Osteocyte (in vitro differentiated cells): ENCODE results near the gene MSH3. TPM values are rescaled to one million over a fixed set of nuclear protein-coding genes. Genes with fewer than 3 reads are reported as not detected.

Source experiments
- DNase-seq: peaks from one replicate; pipeline ENCODE4 v3.0.0; 2021; ENCODE audit warnings: mixed read lengths; ENCODE audit not compliant: unreplicated experiment; ENCODE audit errors: extremely low spot score
- H3K27ac Mint-ChIP-seq: one replicate; pipeline ENCODE4 v1.8.0; 2021; ENCODE audit warnings: mild to moderate bottlenecking, mixed read lengths; ENCODE audit not compliant: unreplicated experiment
- H3K27me3 Mint-ChIP-seq: one replicate; pipeline ENCODE4 v1.8.0; 2021; ENCODE audit warnings: mixed read lengths; ENCODE audit not compliant: unreplicated experiment
- H3K36me3 Mint-ChIP-seq: one replicate; pipeline ENCODE4 v1.8.0; 2021; ENCODE audit warnings: mixed read lengths; ENCODE audit not compliant: unreplicated experiment
- H3K4me1 Mint-ChIP-seq: one replicate; pipeline ENCODE4 v1.8.0; 2021; ENCODE audit warnings: mixed read lengths; ENCODE audit not compliant: unreplicated experiment
- H3K4me3 Mint-ChIP-seq: one replicate; pipeline ENCODE4 v1.8.0; 2021; ENCODE audit warnings: mild to moderate bottlenecking, moderate library complexity, mixed read lengths; ENCODE audit not compliant: unreplicated experiment
- H3K9me3 Mint-ChIP-seq: one replicate; pipeline ENCODE4 v1.8.0; 2021; ENCODE audit warnings: mixed read lengths; ENCODE audit not compliant: unreplicated experiment
- total RNA-seq: library from RNA; stranded (reverse); gene quantifications from 2 replicates; pipeline ENCODE4 v1.2.1, GENCODE V29; 2021
- TF ChIP-seq, protein P1 (sequence below): fragments of 200-600 bp; sonication (generic); IDR thresholded peaks from 2 replicates; pipeline ENCODE4 v1.5.0; 2021; ENCODE audit warnings: antibody characterized with exemption, mild to moderate bottlenecking, moderate library complexity

MSH3 gene
- total RNA-seq, 1 donor from 2014 or later: 14.8 TPM

DNA sequence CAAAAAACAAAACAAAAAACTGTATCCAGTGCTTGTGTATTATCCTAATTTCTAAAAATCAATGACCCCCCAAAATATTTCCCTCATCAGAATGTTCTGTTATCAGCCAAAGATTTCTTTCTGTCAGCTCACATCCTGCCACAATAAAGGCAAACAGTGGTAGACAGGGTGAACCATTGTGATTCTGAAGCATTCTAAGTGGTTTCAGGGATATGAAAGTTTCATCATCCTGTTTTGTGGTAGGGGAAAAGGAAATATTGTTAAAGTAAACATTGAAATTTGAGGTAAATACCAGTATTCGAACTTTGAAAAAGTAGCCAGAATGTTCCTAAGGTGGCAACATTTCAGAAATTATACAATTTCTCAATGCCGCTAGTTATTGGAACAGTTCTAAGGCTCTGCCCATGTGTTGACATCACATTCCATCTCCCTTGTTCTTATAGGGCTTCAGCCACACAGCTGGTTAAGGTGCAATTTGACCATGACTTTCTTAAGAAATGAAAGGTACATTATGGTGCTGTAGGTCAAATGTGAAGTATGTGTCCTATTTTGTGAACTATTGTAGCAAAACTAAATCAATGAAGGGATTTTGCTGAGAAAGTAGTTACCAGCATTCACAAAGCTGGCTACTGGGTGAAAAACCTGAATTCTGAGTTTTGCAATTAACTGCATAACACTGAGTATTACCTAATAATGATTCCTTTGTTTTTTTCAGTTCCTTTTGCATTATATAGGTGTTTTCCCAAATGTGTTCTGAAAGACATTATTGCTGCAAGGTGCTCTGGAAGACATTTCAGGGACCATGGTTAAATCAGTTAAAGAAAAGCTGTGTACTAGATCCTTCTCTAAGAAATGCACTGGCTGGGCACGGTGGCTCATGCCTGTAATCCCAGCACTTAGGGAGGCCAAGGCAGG, 198.1 kb downstream of the MSH3 start:
- H3K4me1 Mint-ChIP-seq: no peaks in the 10 kb centered on the region
- H3K27me3 Mint-ChIP-seq: no peaks in the 10 kb centered on the region
- no peak overlapping the region for H3K4me3 Mint-ChIP-seq
- no peak overlapping the region for H3K27ac Mint-ChIP-seq
- DNase-seq: no peak
- TF ChIP-seq, protein P1, sequence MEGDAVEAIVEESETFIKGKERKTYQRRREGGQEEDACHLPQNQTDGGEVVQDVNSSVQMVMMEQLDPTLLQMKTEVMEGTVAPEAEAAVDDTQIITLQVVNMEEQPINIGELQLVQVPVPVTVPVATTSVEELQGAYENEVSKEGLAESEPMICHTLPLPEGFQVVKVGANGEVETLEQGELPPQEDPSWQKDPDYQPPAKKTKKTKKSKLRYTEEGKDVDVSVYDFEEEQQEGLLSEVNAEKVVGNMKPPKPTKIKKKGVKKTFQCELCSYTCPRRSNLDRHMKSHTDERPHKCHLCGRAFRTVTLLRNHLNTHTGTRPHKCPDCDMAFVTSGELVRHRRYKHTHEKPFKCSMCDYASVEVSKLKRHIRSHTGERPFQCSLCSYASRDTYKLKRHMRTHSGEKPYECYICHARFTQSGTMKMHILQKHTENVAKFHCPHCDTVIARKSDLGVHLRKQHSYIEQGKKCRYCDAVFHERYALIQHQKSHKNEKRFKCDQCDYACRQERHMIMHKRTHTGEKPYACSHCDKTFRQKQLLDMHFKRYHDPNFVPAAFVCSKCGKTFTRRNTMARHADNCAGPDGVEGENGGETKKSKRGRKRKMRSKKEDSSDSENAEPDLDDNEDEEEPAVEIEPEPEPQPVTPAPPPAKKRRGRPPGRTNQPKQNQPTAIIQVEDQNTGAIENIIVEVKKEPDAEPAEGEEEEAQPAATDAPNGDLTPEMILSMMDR: no peak
- peaks cover 42% of the 10 kb centered on the region for H3K36me3 Mint-ChIP-seq
- peaks cover 18% of the 10 kb centered on the region for H3K9me3 Mint-ChIP-seq

DNA sequence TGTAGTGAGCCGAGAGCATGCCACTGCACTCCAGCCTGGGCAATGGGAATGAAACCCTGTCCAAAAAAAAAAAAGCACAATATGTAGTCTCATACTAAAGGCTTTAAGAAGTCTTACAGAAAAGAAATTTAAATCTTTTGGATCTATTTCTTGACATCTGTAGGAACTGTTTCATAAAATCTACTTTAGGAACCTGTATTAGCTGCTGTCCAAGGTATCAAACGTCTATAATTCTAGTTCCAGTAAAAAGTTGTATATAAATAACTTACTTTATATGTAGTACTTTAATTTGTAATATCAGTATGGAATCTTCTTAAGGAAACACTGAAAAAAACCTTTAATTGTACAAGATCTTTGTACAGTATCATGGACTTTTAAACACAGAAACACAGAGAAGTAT, 199.0 kb downstream of the MSH3 start:
- TF ChIP-seq, protein P1: no peak
- Mint-ChIP-seq H3K4me1 (no peaks in the 10 kb centered on the region), H3K9me3 (peaks cover 18% of the 10 kb centered on the region), H3K27me3 (no peaks in the 10 kb centered on the region), H3K36me3 (peaks cover 41% of the 10 kb centered on the region), H3K27ac (no peak overlapping the region), H3K4me3 (no peak overlapping the region)
- no peak for DNase-seq

DNA sequence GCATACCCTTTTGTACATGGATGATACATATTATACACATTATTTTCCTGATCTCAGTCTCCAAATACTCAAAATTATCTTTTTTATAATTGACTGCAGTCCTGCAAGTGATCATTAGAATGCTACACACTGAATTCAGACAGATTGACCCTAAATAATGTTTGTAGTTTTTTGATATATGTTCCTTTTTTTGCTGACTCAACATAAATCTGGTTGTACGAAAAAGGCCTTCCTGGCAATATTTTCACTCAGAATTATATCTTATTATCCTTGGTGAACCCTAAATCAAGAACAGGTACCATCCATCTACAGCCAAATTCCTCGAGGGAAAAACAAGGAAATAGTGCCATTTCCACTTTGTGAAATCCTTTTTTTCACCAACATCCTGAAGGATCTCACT, 200.1 kb downstream of the MSH3 start:
- Mint-ChIP-seq H3K4me1 (no peaks in the 10 kb centered on the region), H3K4me3 (no peak overlapping the region)
- TF ChIP-seq, protein P1: no peak

DNA sequence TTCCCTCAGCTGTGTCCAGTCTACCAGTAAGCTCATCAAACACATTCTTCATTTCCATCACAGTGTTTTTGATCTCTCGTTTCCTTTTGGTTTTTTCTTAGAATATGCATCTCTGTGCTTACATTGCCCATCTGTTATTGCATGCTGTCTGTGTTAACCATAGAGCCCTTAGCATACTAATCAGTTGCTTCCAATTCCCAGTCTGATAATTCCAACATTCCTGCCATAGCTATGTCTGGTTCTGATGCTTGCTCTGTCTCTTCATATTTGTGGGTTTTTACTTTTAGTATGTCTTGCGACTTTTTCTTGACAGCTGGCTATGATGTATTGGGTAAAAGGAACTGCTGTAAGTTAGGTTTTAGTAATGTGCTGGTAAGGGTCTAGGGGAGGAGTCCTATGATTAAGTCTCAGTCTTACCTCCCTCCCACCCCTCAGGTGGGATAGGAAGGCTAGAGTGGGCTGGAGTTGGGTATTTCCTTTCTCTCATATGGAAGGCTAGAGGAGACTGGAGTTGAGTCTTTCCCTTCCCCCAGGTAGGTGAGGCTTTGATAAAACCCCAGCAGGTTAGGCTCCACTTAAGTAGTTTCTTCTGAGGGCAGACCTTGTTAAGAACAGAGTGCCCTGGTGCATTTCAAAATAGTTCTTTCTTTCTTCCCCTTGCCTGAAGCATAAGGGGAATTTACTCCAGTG, 206.6 kb downstream of the MSH3 start:
- Mint-ChIP-seq H3K36me3 (peaks cover 20% of the 10 kb centered on the region), H3K27me3 (no peaks in the 10 kb centered on the region), H3K4me3 (no peak overlapping the region), H3K4me1 (peaks cover 18% of the 10 kb centered on the region), H3K27ac (peak overlapping the region; percentile 50), H3K9me3 (peaks cover 11% of the 10 kb centered on the region)
- no peak for DNase-seq
- TF ChIP-seq, protein P1: no peak

More for the DNA sequence above, 200.1 kb downstream of the MSH3 start:
- DNase-seq: no peak
- Mint-ChIP-seq H3K27me3 (no peaks in the 10 kb centered on the region), H3K27ac (no peak overlapping the region), H3K36me3 (peaks cover 34% of the 10 kb centered on the region), H3K9me3 (peaks cover 18% of the 10 kb centered on the region)

DNA sequence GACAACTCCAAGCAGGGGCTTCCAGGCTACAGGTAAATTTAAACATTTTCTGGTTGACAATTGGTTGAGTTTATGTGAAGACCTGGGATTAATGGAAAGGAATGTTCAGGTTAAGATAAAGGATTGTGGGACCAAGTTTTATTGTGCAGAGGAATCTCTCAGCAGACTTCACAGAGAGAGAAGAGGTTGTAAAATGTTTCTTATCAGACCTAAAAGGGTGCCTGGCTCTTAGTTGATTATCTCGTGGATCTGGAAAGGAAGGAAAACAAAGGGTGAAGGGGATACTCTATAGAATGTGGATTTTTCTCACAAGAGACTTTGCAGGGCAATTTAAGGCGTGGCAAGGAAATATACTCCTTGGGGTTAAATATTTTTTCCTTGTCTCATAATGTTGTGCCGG, 209.3 kb downstream of the MSH3 start:
- DNase-seq: no peak
- no peaks in the 10 kb centered on the region for H3K27me3 Mint-ChIP-seq
- H3K9me3 Mint-ChIP-seq: peaks cover 5% of the 10 kb centered on the region
- no peak overlapping the region for H3K4me3 Mint-ChIP-seq
- peaks cover 14% of the 10 kb centered on the region for H3K36me3 Mint-ChIP-seq
- H3K4me1 Mint-ChIP-seq: peaks cover 18% of the 10 kb centered on the region
- H3K27ac Mint-ChIP-seq: no peak overlapping the region
- TF ChIP-seq, protein P1: no peak
